Stomach (tissue), 9 donors: ENCODE measurements around the gene MRPL43. TPM values are rescaled to one million over a fixed set of nuclear protein-coding genes. Genes with fewer than 3 reads are reported as not detected.

Experiments
- DNase-seq, 2 donors: peaks; one replicate each; pipeline versions ENCODE4 v3.0.0 to v3.0.0-alpha.2; 2013 to 2019
- H3K27ac ChIP-seq, 5 donors: fragments of 200-600 bp in 4 of 5; sonication (generic) in 4 of 5; one replicate each; pipeline ENCODE4 v1.5.1; 2013 to 2019; ENCODE audit warnings: mild to moderate bottlenecking in 1 of 5, moderate library complexity in 1 of 5
- H3K27me3 ChIP-seq, 3 donors: fragments of 200-600 bp; sonication (generic); one replicate each; pipeline ENCODE4 v1.5.1; 2017 to 2019; ENCODE audit warnings: mixed run types in 1 of 3
- H3K36me3 ChIP-seq, 4 donors: fragments of 200-600 bp; sonication (generic); 1 replicate in 3 of 4; 2 replicates in 1 of 4; pipeline ENCODE4 v1.5.1; 2016 to 2019
- H3K4me1 ChIP-seq, 4 donors: fragments of 200-600 bp; sonication (generic); one replicate each; pipeline ENCODE4 v1.5.1; 2016 to 2019
- H3K4me3 ChIP-seq, 4 donors: fragments of 200-600 bp; sonication (generic) in 3 of 4; one replicate each; pipeline ENCODE4 v1.5.1; 2016 to 2019; ENCODE audit warnings: mild to moderate bottlenecking in 1 of 4
- H3K9me3 ChIP-seq, 4 donors: fragments of 200-600 bp; sonication (generic); one replicate each; pipeline ENCODE4 v1.5.1; 2016 to 2019
- EP300 ChIP-seq: sonication (generic); formaldehyde crosslinking; IDR thresholded peaks from one replicate; pipeline ENCODE4 v1.6.1; 2017; ENCODE audit warnings: antibody characterized with exemption
- POLR2A ChIP-seq, 4 donors: fragments of 450-650 bp; IDR thresholded peaks; one replicate each; pipeline ENCODE4 v1.6.1; 2016; ENCODE audit warnings: antibody characterized with exemption in 4 of 4, control low read depth in 2 of 4, mild to moderate bottlenecking in 1 of 4, moderate library complexity in 1 of 4
- POLR2AphosphoS5 ChIP-seq, 3 donors: sonication (generic); formaldehyde crosslinking; IDR thresholded peaks; one replicate each; pipeline ENCODE4 v1.6.1; 2016; ENCODE audit warnings: antibody characterized with exemption in 3 of 3
- WGBS, 5 donors: extraction: QIAGEN DNeasy Blood & Tissue Kit in 3 of 5; methylation state at CpG; one replicate each; pipeline versions ENCODE4 v1.1.5 to v1.1.7; 2013 to 2018; 5-methylcytosine and 5-hydroxymethylcytosine counted together
- intact Hi-C: fragments of 100-400 bp; cut with DNase I; formaldehyde crosslinking; loops from one replicate; pipeline ENCODE4 v1.15.1; 2023; ENCODE audit warnings: low total_unique reads
- polyA plus RNA-seq, 3 donors: library from polyadenylated mRNA; stranded (reverse); fragments of 200-250 nt; gene quantifications; one replicate each; pipeline ENCODE4 v1.2.3, GENCODE V29; 2013
- total RNA-seq, 5 donors: library from RNA; depleted of rRNA; stranded (reverse); fragments of >200 nt; gene quantifications; one replicate each; pipeline versions ENCODE4 v1.1.0 to v1.2.3, GENCODE V29; 2014 to 2016
- TF ChIP-seq, protein P1 (sequence below), 7 experiments: fragments of 450-650 bp in 4 of 7; fragments of 200-600 bp in 3 of 7; sonication (generic) in 3 of 7; IDR thresholded peaks; one replicate each; pipeline ENCODE4 v1.5.1; 2016 to 2019; ENCODE audit warnings: antibody characterized with exemption in 7 of 7, control low read depth in 2 of 7, mild to moderate bottlenecking in 1 of 7
- donor health status: healthy with polysubstance abuse.
- donor health status: Bipolar disorder and iron deficiency.
- donor health status: healthy.

The MRPL43 gene
- total and polyA plus RNA-seq, 8 donors = 29.9 to 243 (median 95.7) TPM

DNA sequence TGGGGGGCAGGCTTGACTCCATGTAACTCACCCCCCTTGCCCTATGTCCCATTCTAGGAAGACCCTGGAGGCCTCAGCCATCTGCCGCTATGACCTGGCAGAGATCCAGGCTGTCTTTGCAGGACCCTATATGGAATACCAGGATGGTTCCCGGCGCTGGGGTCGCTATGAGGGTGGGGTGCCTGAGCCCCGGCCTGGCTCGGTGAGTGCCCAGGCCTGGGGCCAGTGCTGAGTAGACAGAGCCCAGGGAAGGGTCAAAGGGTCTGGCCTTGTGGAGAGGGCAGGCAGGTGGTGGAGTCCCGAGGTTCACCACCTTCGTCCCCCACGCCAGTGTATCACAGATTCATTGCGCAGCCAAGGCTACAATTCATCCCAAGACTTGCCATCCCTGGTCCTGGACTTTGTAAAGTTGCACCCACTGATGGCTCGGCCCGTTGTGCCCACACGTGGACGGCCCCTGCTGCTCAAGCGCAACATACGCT is 7.5 kb downstream of the MRPL43 start:
- no peak overlapping the region for H3K4me3 ChIP-seq
- no peak overlapping the region for H3K27ac ChIP-seq
- H3K36me3 ChIP-seq = peaks cover 25 to 78% (median 74%) of the 10 kb centered on the region in 4 donors
- H3K27me3 ChIP-seq = no peaks in the 10 kb centered on the region
- TF ChIP-seq POLR2A (IDR thresholded peaks at IDR 0.05) (no peak), EP300 (no peak), POLR2AphosphoS5 (IDR thresholded peaks at IDR 0.05) (no peak)
- TF ChIP-seq, protein P1, sequence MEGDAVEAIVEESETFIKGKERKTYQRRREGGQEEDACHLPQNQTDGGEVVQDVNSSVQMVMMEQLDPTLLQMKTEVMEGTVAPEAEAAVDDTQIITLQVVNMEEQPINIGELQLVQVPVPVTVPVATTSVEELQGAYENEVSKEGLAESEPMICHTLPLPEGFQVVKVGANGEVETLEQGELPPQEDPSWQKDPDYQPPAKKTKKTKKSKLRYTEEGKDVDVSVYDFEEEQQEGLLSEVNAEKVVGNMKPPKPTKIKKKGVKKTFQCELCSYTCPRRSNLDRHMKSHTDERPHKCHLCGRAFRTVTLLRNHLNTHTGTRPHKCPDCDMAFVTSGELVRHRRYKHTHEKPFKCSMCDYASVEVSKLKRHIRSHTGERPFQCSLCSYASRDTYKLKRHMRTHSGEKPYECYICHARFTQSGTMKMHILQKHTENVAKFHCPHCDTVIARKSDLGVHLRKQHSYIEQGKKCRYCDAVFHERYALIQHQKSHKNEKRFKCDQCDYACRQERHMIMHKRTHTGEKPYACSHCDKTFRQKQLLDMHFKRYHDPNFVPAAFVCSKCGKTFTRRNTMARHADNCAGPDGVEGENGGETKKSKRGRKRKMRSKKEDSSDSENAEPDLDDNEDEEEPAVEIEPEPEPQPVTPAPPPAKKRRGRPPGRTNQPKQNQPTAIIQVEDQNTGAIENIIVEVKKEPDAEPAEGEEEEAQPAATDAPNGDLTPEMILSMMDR (IDR thresholded peaks at IDR 0.05) = no peak
- H3K4me1 ChIP-seq = peaks cover 0 to 2% (median under 1%) of the 10 kb centered on the region in 4 donors
- 86 to 96% (median 94%) methylated on average over 15 to 16 of the region's 16 CpGs for WGBS, 5 donors
- H3K9me3 ChIP-seq = no peaks in the 10 kb centered on the region
- intact Hi-C loops = no loop called here
- DNase-seq = peak; percentile 6 to 23

DNA sequence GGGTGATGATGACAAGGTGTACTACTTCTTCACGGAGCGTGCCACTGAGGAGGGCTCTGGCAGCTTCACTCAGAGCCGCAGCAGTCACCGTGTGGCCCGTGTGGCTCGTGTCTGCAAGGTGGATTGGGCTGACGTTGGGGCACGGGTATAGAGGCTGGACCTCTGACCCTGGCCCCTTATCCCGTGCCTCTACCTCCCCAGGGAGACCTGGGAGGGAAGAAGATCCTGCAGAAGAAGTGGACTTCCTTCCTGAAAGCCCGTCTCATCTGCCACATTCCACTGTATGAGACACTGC is 8.4 kb downstream of the MRPL43 start:
- TF ChIP-seq POLR2A (IDR thresholded peaks at IDR 0.05) (no peak), EP300 (no peak), POLR2AphosphoS5 (IDR thresholded peaks at IDR 0.05) (no peak)
- TF ChIP-seq, protein P1 (IDR thresholded peaks at IDR 0.05) = no peak
- WGBS, 5 donors = 86 to 94% (median 87%) methylated on average over 2 to 10 of the region's 10 CpGs
- Histone ChIP-seq H3K27me3 (no peaks in the 10 kb centered on the region), H3K4me3 (no peak overlapping the region), H3K4me1 (no peaks in the 10 kb centered on the region), H3K9me3 (no peaks in the 10 kb centered on the region), H3K36me3 (peaks cover 25 to 76% (median 68%) of the 10 kb centered on the region in 4 donors), H3K27ac (no peak overlapping the region)
- intact Hi-C loops = no loop called here
- DNase-seq = no peak

DNA sequence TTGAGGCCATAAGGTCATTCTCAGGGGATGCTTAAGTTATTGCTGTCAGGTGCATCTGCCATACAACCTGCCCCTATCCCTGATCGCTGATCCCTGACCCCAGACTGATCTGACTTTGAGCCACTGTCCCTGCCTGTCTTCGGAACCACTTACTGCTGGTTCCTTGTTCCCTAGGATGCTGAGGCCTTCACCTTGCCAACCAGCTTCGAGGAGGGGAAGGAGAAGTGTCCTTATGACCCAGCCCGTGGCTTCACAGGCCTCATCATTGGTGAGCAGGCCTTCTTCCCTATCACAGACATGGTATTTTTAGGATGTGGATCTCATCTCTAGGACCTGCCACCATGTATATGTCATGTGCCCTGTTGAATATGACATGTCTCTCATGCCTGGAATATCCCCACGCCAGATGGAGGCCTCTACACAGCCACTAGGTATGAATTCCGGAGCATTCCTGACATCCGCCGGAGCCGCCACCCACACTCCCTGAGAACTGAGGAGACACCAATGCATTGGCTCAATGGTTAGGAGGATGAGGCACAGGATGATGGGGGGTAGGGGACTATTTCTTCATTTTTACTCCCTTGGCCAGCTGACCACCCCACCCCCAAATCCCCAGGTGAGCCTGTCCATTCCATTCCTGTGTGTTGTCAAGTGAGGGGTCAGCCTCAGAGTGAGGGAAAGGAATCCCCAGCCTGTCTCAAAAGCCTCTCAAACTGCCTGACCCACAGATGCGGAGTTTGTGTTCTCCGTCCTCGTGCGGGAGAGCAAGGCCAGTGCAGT is 9.0 kb downstream of the MRPL43 start:
- Histone ChIP-seq H3K4me3 (no peak overlapping the region), H3K36me3 (peaks cover 20 to 71% (median 63%) of the 10 kb centered on the region in 4 donors), H3K27ac (no peak overlapping the region), H3K4me1 (no peaks in the 10 kb centered on the region), H3K9me3 (no peaks in the 10 kb centered on the region), H3K27me3 (no peaks in the 10 kb centered on the region)
- TF ChIP-seq POLR2AphosphoS5 (IDR thresholded peaks at IDR 0.05) (no peak), EP300 (no peak), POLR2A (IDR thresholded peaks at IDR 0.05) (no peak)
- TF ChIP-seq, protein P1 (IDR thresholded peaks at IDR 0.05) = no peak
- DNase-seq = no peak
- intact Hi-C loops = no loop called here
- 87 to 94% (median 90%) methylated on average over 13 of the region's 13 CpGs for WGBS, 5 donors

DNA sequence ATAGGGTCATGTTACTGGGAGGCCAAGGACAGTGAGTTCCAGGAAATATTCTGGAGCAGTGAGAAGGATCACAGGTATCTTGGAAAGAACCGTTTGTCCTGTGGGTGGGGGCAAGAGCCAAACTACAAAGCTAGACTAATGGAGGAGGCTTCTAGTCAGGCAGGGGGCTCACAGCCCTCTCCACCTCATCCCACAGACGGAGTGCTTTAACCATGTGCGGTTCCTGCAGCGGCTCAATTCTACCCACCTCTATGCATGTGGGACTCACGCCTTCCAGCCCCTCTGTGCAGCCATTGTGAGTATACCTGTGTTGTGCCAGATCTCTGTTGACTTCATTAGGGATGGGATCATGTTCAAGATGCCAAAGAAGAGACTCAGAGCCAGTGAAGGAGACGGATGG is 9.9 kb downstream of the MRPL43 start:
- no peak overlapping the region for H3K27ac ChIP-seq
- intact Hi-C loops = no loop called here
- H3K4me3 ChIP-seq = no peak overlapping the region
- peaks cover 0 to 5% (median under 1%) of the 10 kb centered on the region in 4 donors for H3K4me1 ChIP-seq
- H3K27me3 ChIP-seq = no peaks in the 10 kb centered on the region
- H3K36me3 ChIP-seq = peaks cover 18 to 62% (median 54%) of the 10 kb centered on the region in 4 donors
- 81 to 83% (median 82%) methylated on average over 6 of the region's 6 CpGs for WGBS, 5 donors
- H3K9me3 ChIP-seq = no peaks in the 10 kb centered on the region
- TF ChIP-seq EP300 (no peak), POLR2A (IDR thresholded peaks at IDR 0.05) (no peak), POLR2AphosphoS5 (IDR thresholded peaks at IDR 0.05) (no peak)
- TF ChIP-seq, protein P1 (IDR thresholded peaks at IDR 0.05) = no peak
- DNase-seq = no peak
